PC-9 (cell line): ENCODE measurements around the gene CDC14B. TPM values are rescaled to one million over a fixed set of nuclear protein-coding genes. Genes with fewer than 3 reads are reported as not detected.

Source experiments
- BruUV-seq: library from RNA; stranded (reverse); fragments of 400-500 nt; replicated peaks from 2 replicates; lab custom pipeline; 2021; lab: Mats Ljungman, UMichigan
- CTCF ChIA-PET: fragments of 300-600 bp; sonication (Branson Sonifier 250); formaldehyde crosslinking; loops from one replicate; lab custom pipeline; 2022; ENCODE audit warnings: antibody characterized with exemption; lab: Charles Lee
- POLR2A ChIA-PET: fragments of 300-600 bp; sonication (Branson Sonifier 250); formaldehyde crosslinking; loops from one replicate; lab custom pipeline; 2022; ENCODE audit warnings: antibody characterized with exemption; ENCODE audit not compliant: unreplicated experiment; lab: Charles Lee
- DNase-seq, 2 experiments: peaks; one replicate each; pipeline versions ENCODE4 v3.0.0 to v3.0.0-alpha.2; 2015 to 2022; ENCODE audit warnings: mixed read lengths in 1 of 2
- H2AFZ ChIP-seq: fragments of 200-600 bp; sonication (generic); 2 replicates; pipeline ENCODE4 v1.8.1; 2017; ENCODE audit warnings: antibody characterized with exemption
- H3F3A ChIP-seq: fragments of 200-600 bp; sonication (generic); 2 replicates; pipeline ENCODE4 v1.8.1; 2017; ENCODE audit warnings: antibody characterized with exemption, mild to moderate bottlenecking, low read depth; ENCODE audit not compliant: insufficient read depth
- H3K27ac ChIP-seq: fragments of 200-600 bp; sonication (generic); 2 replicates; pipeline ENCODE4 v1.6.1; 2016; ENCODE audit warnings: mixed run types
- H3K27me3 ChIP-seq: fragments of 200-600 bp; sonication (generic); 2 replicates; pipeline ENCODE4 v1.6.1; 2016; ENCODE audit warnings: low read depth, mixed run types; ENCODE audit not compliant: insufficient read depth
- H3K36me3 ChIP-seq: fragments of 200-600 bp; sonication (generic); 2 replicates; pipeline ENCODE4 v1.6.1; 2016; ENCODE audit warnings: low read depth, mixed run types
- H3K4me1 ChIP-seq: fragments of 200-600 bp; sonication (generic); replicated peaks from 2 replicates; pipeline ENCODE4 v1.6.1; 2016; ENCODE audit warnings: mixed run types; ENCODE audit not compliant: insufficient read depth
- H3K4me2 ChIP-seq: fragments of 200-600 bp; sonication (generic); 2 replicates; pipeline ENCODE4 v1.6.1; 2017; ENCODE audit warnings: mixed run types
- H3K4me3 ChIP-seq: fragments of 200-600 bp; sonication (generic); 2 replicates; pipeline ENCODE4 v1.6.1; 2016; ENCODE audit warnings: mixed run types
- H3K79me2 ChIP-seq: fragments of 200-600 bp; sonication (generic); 2 replicates; pipeline ENCODE4 v1.6.1; 2017; ENCODE audit warnings: low read depth, mixed run types
- H3K9me2 ChIP-seq: fragments of 200-600 bp; sonication (generic); 2 replicates; pipeline ENCODE4 v1.8.1; 2017; ENCODE audit warnings: mild to moderate bottlenecking; ENCODE audit not compliant: insufficient read depth
- H3K9me3 ChIP-seq: fragments of 200-600 bp; sonication (generic); 2 replicates; pipeline ENCODE4 v1.8.1; 2016; ENCODE audit warnings: low read depth; ENCODE audit not compliant: insufficient read depth
- H4K20me1 ChIP-seq: fragments of 200-600 bp; sonication (generic); 2 replicates; pipeline ENCODE4 v1.8.1; 2017; ENCODE audit not compliant: insufficient read depth
- EZH2 ChIP-seq: fragments of 200-600 bp; sonication (generic); IDR thresholded peaks from 2 replicates; pipeline ENCODE4 v1.8.0; 2017; ENCODE audit warnings: antibody characterized with exemption, low read depth
- intact Hi-C: fragments of 100-400 bp; cut with micrococcal nuclease; formaldehyde crosslinking; loops from one replicate; pipeline ENCODE4 v1.10.0; 2022; ENCODE audit not compliant: unreplicated experiment
- total RNA-seq: library from RNA; stranded (reverse); gene quantifications from 2 replicates; pipeline ENCODE4 v1.2.3, GENCODE V29; 2021
- TF ChIP-seq, protein P1 (sequence below): fragments of 200-600 bp; sonication (generic); conservative IDR thresholded peaks from 2 replicates; pipeline ENCODE4 v1.6.1; 2017; ENCODE audit warnings: mixed run types, antibody characterized with exemption, mild to moderate bottlenecking, moderate library complexity

Gene CDC14B
- total RNA-seq, 1 experiment from 2014 or later = 47.2 TPM

DNA sequence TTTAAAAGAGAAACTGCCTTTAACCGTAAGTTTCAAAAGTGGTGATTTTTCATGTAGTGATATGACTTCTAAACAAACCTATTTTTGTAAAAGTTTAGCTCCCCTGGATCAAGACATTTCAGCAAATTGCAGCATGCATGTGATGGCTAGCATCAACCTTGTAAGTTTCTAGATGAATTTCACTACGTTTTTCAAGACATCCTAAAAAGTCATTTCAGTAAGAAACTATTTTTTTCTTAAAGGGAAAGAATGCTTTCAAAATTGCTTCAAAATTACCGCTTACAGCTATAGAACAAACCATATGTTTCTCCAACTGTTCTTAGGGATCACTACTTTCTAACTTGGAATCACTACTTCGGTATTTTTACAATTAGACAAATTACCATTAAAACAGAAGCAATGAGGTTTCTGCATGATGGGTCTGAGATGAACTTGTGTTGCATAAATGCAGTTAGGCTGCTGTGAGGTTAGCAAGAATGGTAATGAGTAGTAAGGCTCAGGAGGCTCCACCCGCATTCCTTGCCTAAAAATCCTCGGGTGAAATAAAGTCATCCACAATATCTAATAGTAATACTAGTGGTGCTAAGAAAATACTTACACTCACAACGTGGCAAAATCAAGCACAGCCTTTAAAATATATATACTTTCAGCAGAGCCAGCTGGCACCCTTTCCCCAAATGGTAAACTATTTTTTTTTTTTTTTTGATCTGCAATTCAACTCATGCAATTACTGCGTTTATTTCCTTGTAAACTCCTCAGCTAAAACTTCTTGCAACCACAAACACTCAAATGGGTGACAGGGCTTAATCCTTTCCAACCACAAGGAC is 53.8 kb downstream of the CDC14B start:
- Histone ChIP-seq H3K27ac (peak overlapping the region; percentile 92), H2AFZ (peak overlapping the region; percentile 81)
- intact Hi-C loops = loop anchor here (1.0 to 5.0 kb wide), 5 partner anchors 53 to 239 kb away; partner anchors contain the start of genes CDC14B, HABP4 and PRXL2C

DNA sequence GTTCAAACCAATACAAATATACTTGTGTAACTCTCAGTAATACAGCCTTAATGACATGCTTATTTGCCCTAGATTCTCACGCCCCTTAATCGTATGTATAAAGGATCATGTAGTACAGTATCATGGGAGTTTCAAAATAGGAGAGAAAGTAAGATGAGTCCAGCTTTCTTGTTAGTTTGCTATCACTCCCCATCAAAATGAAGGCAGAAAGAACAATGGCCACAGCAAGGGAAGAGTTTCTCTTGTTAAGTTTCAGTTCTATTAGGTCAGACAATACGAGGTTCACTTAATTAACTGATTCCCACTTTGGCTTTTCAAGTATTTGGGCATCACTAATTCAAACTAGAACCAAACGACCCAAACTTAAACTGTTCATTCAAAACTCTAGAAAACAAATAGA is 55.4 kb downstream of the CDC14B start:
- H3K79me2 ChIP-seq = peaks cover 31% of the 10 kb centered on the region; the same call in 1 of the 2 replicates
- no peaks in the 10 kb centered on the region for H4K20me1 ChIP-seq
- no TSS peak for BruUV-seq
- peaks cover 31% of the 10 kb centered on the region for H3K4me1 ChIP-seq
- POLR2A ChIA-PET = interaction anchor here (0.5 kb wide), 1 partner anchor 39 kb away, joined by 4 read pairs; no protein-coding TSS in a partner anchor
- H3K9me3 ChIP-seq = no peaks in the 10 kb centered on the region
- no peak overlapping the region for H3K4me3 ChIP-seq
- no peaks in the 10 kb centered on the region for H3K36me3 ChIP-seq
- CTCF ChIA-PET = interaction anchor here (0.7 kb wide), 1 partner anchor 1410 kb away, joined by 3 read pairs; no protein-coding TSS in a partner anchor
- intact Hi-C loops = no loop called here
- H3K27me3 ChIP-seq = no peaks in the 10 kb centered on the region
- H3K4me2 ChIP-seq = no peak overlapping the region
- H3K9me2 ChIP-seq = no peaks in the 10 kb centered on the region
- H3F3A ChIP-seq = peaks cover 27% of the 10 kb centered on the region
- no peak for TF ChIP-seq EZH2
- TF ChIP-seq, protein P1, sequence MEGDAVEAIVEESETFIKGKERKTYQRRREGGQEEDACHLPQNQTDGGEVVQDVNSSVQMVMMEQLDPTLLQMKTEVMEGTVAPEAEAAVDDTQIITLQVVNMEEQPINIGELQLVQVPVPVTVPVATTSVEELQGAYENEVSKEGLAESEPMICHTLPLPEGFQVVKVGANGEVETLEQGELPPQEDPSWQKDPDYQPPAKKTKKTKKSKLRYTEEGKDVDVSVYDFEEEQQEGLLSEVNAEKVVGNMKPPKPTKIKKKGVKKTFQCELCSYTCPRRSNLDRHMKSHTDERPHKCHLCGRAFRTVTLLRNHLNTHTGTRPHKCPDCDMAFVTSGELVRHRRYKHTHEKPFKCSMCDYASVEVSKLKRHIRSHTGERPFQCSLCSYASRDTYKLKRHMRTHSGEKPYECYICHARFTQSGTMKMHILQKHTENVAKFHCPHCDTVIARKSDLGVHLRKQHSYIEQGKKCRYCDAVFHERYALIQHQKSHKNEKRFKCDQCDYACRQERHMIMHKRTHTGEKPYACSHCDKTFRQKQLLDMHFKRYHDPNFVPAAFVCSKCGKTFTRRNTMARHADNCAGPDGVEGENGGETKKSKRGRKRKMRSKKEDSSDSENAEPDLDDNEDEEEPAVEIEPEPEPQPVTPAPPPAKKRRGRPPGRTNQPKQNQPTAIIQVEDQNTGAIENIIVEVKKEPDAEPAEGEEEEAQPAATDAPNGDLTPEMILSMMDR = no peak
- DNase-seq = no peak
- no peak overlapping the region for H2AFZ ChIP-seq
- H3K27ac ChIP-seq = no peak overlapping the region

More for the DNA sequence above, 53.8 kb downstream of the CDC14B start:
- POLR2A ChIA-PET = interaction anchor here (0.6 to 0.7 kb wide), 4 partner anchors 14 to 1179 kb away, joined by 3 to 22 read pairs (median 9); partner anchors contain the start of gene HABP4
- no peaks in the 10 kb centered on the region for H3K27me3 ChIP-seq
- no peaks in the 10 kb centered on the region for H3K9me2 ChIP-seq
- peak overlapping the region; percentile 89 for H3K4me2 ChIP-seq
- H3F3A ChIP-seq = peaks cover 27% of the 10 kb centered on the region
- TSS peak; percentile 34 for BruUV-seq
- H3K79me2 ChIP-seq = peaks cover 40% of the 10 kb centered on the region
- H3K9me3 ChIP-seq = no peaks in the 10 kb centered on the region
- no peaks in the 10 kb centered on the region for H3K36me3 ChIP-seq
- CTCF ChIA-PET = interaction anchor here (0.7 kb wide), 1 partner anchor 249 kb away, joined by 4 read pairs; no protein-coding TSS in a partner anchor
- H3K4me3 ChIP-seq = peak overlapping the region; percentile 88
- H3K4me1 ChIP-seq = peaks cover 31% of the 10 kb centered on the region
- TF ChIP-seq, protein P1 = no peak
- TF ChIP-seq EZH2 = no peak
- no peaks in the 10 kb centered on the region for H4K20me1 ChIP-seq
- peak in 1 of 2 experiments; percentile 98 for DNase-seq

DNA sequence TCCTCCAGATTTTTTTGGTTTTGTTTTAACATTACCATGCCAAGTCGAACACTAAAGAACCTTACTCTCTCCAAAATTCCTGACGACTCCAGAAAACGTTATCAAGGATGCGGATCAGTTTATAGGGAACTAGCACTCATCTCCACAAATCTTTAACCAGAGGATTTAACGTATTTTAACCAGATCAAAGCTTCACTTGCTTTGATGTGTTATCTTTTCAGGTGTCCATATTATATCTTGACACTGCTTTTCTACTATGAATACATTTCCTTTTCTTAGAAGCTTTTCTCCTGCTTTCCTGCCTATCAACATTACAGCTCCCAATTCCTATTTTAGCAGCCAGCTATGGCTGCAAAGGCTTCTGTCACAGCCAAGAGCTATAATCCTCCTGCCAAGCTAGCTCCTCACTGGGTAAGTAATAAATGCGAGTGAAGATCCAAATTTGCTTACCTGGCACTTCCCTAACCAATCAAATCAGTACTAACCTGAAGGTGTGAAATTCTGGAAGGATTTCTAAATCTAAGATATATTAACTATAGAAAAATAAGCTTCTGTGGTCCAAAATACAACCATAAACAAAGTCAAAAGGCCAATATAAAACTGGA is 60.2 kb downstream of the CDC14B start:
- BruUV-seq = no TSS peak
- Histone ChIP-seq H3K36me3 (no peaks in the 10 kb centered on the region), H3K79me2 (peaks cover 6% of the 10 kb centered on the region; the same call in 1 of the 2 replicates), H3K4me3 (no peak overlapping the region), H4K20me1 (no peaks in the 10 kb centered on the region), H3K27ac (no peak overlapping the region), H3K4me2 (no peak overlapping the region), H3K9me2 (no peaks in the 10 kb centered on the region), H3K4me1 (peaks cover 1% of the 10 kb centered on the region; the same call in 1 of the 2 replicates), H3F3A (no peaks in the 10 kb centered on the region; the same call in 1 of the 2 replicates), H3K9me3 (no peaks in the 10 kb centered on the region), H3K27me3 (no peaks in the 10 kb centered on the region), H2AFZ (no peak overlapping the region)
- TF ChIP-seq, protein P1 = no peak
- no peak for TF ChIP-seq EZH2
- POLR2A ChIA-PET = no interaction called here
- intact Hi-C loops = no loop called here
- CTCF ChIA-PET = no interaction called here
- DNase-seq = no peak
